Colonic mucosa (tissue), 4 donors: ENCODE data around the gene PTOV1. TPM values are rescaled to one million over a fixed set of nuclear protein-coding genes. Genes with fewer than 3 reads are reported as not detected.

ENCODE experiments used
- DNase-seq: peaks from one replicate; pipeline ENCODE4 v3.0.0-alpha.2; 2020
- H3K27ac ChIP-seq: fragments of 200-600 bp; one replicate; pipeline ENCODE4 v1.8.0; 2021
- H3K27me3 ChIP-seq: fragments of 200-600 bp; one replicate; pipeline ENCODE4 v1.8.0; 2021
- H3K36me3 ChIP-seq: fragments of 200-600 bp; one replicate; pipeline ENCODE4 v1.8.0; 2021
- H3K4me1 ChIP-seq: fragments of 200-600 bp; one replicate; pipeline ENCODE4 v1.8.0; 2021; ENCODE audit warnings: mild to moderate bottlenecking
- H3K4me3 ChIP-seq: fragments of 200-600 bp; one replicate; pipeline ENCODE4 v1.8.0; 2021
- H3K9ac ChIP-seq, 2 donors: one replicate each; pipeline ENCODE4 v1.7.0; 2013; ENCODE audit warnings: control low read depth in 2 of 2, low read depth in 2 of 2, low read length in 2 of 2
- H3K9me3 ChIP-seq: fragments of 200-600 bp; one replicate; pipeline ENCODE4 v1.8.0; 2021
- intact Hi-C: fragments of 100-400 bp; cut with DNase I; formaldehyde crosslinking; loops from one replicate; pipeline ENCODE4 v1.14.1; 2022
- total RNA-seq, 2 donors: library from RNA; stranded (reverse); fragmentation: NEBNext Ultra II Directional in 1 of 2; extraction: Animal tissue kit (Norgen Biotek cat#: 25700) in 1 of 2; gene quantifications; one replicate each; pipeline ENCODE4 v1.2.1, GENCODE V29; 2021
- TF ChIP-seq, protein P1 (sequence below): fragments of 200-600 bp; IDR thresholded peaks from one replicate; pipeline ENCODE4 v1.8.0; 2022; ENCODE audit warnings: antibody characterized with exemption, mild to moderate bottlenecking
- donor health status: healthy.
- donor health status: DM: no; HTN: no; CAD: no.
- donor health status: DM: no; HTN: no; CAD: no.

Gene PTOV1
- total RNA-seq, 2 donors from 2014 or later = 109 to 128 TPM

DNA sequence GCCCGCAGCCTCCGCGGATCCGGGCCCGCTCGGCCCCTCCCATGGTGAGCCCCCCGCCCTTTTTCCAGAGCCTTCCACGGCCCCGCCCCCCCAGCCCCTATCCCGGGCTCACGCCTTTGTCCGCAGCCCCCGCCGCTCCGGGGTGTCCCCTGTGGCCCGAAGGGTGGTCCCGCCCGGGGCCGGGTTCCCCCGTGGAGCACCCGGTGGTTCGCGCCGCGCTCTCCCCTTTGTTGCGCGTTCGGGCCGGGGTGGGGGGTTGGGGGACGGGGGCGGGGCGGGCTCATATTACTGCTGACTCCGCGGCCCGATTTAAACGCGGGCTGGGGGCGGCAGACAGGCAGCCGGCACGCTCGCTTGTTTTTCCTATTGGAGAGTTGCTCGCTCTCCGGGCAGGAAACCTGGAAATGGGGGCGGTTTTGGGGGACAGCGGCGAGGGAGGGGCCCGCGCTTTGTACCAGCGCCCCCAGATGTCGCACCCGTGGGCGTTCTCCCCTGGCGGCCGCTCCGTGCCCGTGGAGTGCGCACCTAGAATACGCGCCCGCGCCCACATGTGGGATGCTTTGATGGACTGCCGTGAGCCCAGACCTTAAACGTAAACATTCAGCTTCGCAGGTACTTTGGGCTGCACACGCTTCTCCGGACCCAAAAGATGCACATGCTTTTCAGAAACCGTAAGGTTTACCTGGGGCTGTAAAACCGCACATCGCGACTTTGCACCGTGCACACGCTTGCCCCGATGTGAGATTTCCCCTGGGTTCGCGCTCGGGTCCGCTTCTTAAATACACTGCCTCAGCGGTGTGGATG is 699 bp downstream of the PTOV1 start:
- DNase-seq = peak; percentile 52

DNA sequence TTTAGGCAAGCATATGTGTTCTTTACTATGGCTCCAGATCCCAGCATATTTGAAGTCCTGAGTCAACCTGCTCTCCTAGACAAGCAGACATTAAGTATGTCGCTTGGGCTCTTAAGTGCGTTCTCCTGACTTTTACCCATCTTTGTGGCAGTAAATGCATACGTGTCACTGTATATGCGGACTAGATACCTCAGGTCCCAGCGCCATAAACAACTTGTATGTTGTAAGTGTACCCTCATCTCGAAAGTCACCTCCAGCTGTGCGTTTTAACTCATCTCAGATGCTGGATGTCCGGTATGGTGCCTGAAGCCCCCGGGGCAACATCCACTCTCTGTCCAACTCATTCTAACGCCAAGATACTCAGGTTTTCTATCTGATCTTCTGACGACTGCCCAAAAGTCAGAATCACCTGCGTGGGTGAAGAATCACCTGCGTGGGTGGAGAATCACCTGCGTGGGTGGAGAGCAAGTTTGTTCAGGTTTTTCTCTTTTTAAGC is 1.7 kb downstream of the PTOV1 start:
- Histone ChIP-seq H3K9ac (peak overlapping the region; percentile 60 to 68), H3K36me3 (peaks cover 11% of the 10 kb centered on the region), H3K27ac (no peak overlapping the region), H3K4me3 (no peak overlapping the region), H3K4me1 (peaks cover 7% of the 10 kb centered on the region), H3K27me3 (no peaks in the 10 kb centered on the region), H3K9me3 (no peaks in the 10 kb centered on the region)
- TF ChIP-seq, protein P1, sequence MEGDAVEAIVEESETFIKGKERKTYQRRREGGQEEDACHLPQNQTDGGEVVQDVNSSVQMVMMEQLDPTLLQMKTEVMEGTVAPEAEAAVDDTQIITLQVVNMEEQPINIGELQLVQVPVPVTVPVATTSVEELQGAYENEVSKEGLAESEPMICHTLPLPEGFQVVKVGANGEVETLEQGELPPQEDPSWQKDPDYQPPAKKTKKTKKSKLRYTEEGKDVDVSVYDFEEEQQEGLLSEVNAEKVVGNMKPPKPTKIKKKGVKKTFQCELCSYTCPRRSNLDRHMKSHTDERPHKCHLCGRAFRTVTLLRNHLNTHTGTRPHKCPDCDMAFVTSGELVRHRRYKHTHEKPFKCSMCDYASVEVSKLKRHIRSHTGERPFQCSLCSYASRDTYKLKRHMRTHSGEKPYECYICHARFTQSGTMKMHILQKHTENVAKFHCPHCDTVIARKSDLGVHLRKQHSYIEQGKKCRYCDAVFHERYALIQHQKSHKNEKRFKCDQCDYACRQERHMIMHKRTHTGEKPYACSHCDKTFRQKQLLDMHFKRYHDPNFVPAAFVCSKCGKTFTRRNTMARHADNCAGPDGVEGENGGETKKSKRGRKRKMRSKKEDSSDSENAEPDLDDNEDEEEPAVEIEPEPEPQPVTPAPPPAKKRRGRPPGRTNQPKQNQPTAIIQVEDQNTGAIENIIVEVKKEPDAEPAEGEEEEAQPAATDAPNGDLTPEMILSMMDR = no peak
- DNase-seq = no peak
- intact Hi-C loops = no loop called here

More for the DNA sequence above, 699 bp downstream of the PTOV1 start:
- TF ChIP-seq, protein P1 = no peak
- Histone ChIP-seq H3K4me1 (peaks cover 7% of the 10 kb centered on the region), H3K4me3 (peak overlapping the region; percentile 71), H3K27me3 (no peaks in the 10 kb centered on the region), H3K36me3 (peaks cover 3% of the 10 kb centered on the region), H3K9me3 (no peaks in the 10 kb centered on the region), H3K9ac (peak overlapping the region; percentile 68 to 100), H3K27ac (peak overlapping the region; percentile 92)
- intact Hi-C loops = no loop called here

DNA sequence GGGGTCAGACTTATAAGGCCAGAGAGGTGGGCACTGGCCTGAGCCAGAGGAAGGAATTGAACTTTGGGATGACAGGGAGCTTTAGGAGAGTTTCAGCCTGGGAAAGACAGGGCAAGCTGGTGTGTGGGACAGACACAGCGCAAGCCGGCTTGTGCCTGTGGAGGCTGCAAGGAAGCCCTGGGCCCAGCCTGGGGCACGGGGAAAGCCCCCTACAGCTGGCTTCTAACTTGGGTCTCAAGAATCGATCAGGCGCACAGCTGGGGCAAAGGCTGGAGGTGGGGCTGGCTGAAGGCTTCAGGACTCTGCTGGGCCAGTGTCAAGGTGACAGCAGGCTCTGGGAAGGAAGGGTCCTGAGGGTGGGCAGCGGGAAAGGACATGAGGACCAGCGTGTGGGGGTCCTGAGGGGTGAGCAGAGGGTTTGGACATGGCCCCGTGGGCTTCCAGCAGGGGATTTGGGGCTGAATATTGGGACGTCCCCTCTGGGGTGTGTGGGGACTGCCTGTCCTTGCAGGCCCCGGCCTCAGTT is 3.0 kb downstream of the PTOV1 start:
- DNase-seq = peak; percentile 21
- TF ChIP-seq, protein P1 = no peak
- Histone ChIP-seq H3K36me3 (peaks cover 11% of the 10 kb centered on the region), H3K27ac (no peak overlapping the region), H3K9ac (no peak overlapping the region), H3K4me3 (no peak overlapping the region), H3K27me3 (no peaks in the 10 kb centered on the region), H3K4me1 (peaks cover 7% of the 10 kb centered on the region), H3K9me3 (no peaks in the 10 kb centered on the region)
- intact Hi-C loops = no loop called here

DNA sequence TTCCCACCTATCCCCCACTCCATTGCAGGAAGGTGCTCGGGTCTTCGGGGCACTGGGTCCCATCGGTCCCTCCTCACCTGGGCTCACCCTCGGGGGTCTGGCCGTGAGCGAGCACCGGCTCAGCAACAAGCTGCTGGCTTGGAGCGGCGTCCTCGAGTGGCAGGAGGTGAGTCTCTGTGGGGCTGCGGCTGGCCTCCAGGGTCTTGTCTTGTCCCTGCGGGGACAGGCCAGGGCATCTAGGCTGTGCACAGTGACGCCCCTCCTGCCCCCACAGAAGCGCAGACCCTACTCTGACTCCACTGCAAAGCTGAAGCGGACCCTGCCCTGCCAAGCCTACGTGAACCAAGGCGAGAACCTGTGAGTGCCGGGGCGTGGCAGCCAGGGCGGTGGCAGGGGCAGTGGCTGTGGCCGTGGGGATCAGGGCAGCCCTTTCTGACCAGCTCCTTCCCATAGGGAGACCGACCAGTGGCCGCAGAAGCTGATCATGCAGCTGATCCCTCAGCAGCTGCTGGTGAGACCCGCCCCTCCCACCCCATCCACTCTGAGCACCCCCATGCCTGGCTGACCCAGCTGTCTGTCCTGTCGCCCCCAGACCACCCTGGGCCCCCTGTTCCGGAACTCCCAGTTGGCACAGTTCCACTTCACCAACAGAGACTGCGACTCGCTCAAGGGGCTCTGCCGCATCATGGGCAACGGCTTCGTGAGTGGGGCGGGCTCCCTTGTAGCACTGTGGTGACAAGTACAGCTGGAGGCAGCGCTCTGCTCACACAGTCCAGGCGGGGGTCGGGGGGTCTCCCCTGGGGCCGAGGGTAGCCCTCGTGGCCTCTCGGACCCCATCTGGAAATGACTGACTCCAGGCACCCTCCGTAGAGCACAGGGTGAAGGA is 3.7 kb downstream of the PTOV1 start:
- H3K27ac ChIP-seq = no peak overlapping the region
- H3K36me3 ChIP-seq = peaks cover 11% of the 10 kb centered on the region
- H3K9me3 ChIP-seq = no peaks in the 10 kb centered on the region
- intact Hi-C loops = no loop called here
- peak; percentile 34 for DNase-seq
- no peak overlapping the region for H3K4me3 ChIP-seq
- peaks cover 7% of the 10 kb centered on the region for H3K4me1 ChIP-seq
- no peaks in the 10 kb centered on the region for H3K27me3 ChIP-seq
- TF ChIP-seq, protein P1 = no peak
- H3K9ac ChIP-seq = no peak overlapping the region

DNA sequence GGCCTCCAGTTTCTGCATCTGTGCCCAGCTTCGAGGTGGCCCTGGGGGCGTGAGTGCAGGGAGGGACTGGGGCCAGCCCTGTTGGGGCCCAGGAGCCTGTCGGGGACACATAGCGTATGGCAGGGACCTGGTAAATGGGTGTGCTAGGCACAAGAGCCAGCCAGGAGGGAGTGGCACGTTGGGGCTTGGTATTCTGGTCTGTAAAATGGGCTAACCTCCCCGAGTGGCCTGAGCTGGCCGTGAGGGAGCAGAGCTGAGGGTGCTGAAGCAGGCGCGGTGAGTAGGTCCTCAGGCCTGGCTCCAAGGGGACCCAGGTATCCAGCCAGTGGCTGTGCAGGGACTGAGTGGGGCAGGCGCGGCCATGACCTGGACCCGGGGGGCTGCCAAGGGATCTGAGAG is 4.3 kb downstream of the PTOV1 start:
- Histone ChIP-seq H3K4me3 (no peak overlapping the region), H3K9me3 (no peaks in the 10 kb centered on the region), H3K9ac (no peak overlapping the region), H3K36me3 (peaks cover 11% of the 10 kb centered on the region), H3K27ac (no peak overlapping the region), H3K27me3 (no peaks in the 10 kb centered on the region), H3K4me1 (peaks cover 7% of the 10 kb centered on the region)
- TF ChIP-seq, protein P1 = no peak
- no peak for DNase-seq
- intact Hi-C loops = no loop called here
